GM18868 (cell line): ENCODE measurements around the gene HIRA.

Experiments used
- ATAC-seq: cut with Tn5 transposase; IDR thresholded peaks from one replicate; pipeline ENCODE4 v1.9.1; 2021; ENCODE audit warnings: mild to moderate bottlenecking, moderate library complexity; ENCODE audit not compliant: unreplicated experiment

Gene HIRA

GRCh38 chr22:19412478-19412877 lies 19.1 kb downstream of the HIRA start:
- no peak for ATAC-seq

DNA sequence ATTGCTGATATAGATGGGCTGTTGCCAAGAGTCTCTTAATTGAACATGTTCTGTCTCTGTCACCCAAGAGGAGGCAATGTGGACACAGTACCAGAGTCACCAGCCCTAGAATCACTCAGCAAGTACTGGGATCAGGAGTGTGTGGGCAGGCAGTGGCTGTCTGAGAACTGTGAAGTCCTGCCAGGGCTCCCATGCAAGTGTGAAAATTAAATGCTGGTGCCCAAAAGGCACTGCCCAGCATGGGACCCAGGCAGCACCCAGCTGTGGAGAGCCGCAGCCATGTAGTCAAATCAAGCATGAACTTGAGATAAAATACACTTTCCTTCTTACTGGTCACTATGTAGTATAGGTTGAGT lies 19.9 kb downstream of the HIRA start:
- no peak for ATAC-seq

DNA sequence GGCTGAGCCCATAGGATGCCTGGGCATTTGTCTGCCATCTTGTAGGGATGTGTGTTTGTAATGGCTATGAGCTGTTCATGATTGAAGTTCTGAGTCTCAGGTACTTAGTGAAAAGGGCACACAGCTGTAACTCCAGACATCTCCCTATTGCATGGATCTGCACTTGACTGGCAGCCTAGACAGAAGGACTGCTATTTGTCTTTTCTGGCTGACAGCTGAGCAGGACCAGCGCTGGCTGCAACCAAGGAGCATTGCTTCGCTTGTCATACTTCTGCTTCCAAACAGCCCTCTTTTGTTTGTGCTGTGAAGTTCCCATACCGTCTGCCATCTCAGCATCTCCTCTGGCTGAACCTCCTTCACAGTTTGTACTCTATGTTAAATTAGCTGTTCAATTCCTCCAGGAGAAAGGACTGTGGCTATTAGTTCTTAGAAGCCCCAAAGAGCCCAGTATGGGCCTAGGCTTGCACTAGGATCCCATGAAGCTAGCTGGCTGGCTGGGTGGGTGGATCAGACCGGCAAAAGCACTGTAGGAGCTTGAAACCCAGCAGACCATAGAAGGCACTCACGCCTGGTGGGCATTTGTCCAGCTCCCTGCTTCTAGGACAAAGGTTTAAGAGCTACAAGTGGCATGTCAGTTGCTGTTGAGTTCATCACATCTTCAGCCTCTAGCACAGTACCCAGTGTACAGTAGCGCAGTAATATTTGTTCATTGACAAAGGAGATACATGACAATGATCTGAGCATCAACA lies 20.4 kb downstream of the HIRA start:
- no peak for ATAC-seq

DNA sequence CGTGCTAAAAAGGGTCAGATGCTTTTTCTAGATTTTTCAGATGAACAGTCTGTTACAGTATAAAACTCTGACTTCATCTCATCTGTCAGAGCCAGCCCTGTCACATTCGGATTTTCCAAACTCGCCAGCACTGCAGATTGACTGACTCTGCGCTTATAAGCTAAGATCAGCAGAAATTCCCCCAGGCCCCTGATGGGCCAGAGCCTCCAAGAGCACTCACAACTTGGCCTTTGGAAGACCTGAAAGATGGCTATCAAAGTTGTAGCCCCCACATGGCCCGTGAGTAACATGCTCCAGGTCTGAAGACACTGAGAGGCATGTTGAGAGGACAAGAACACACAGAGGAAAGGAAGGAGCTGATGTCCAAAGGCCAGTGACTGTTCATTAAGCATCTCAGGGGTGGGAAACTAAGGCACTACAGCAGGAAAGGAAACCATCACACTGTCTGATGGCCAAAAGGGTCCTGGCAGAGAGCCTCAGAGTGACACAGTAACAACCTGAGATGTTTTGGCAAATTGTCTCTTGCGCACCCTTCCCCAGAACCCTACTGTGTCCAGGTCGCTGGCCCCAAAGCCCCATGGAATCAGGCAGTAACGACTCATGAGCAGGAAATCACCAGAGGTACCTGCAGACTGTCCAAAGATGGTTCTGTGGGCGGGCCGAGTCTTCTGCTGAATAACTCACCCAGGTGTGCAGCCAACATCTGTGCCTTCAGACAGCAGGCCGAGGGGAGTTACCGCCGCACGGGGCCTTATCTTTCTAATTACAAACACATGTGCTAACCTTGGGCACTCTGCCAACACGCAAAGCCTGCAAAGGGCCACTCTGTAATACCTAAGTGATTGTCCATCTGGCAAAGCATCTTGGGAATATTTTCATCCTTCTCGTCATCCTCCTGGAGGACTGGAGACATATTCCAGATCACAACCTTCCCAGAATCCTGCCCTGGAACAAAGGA lies 23.6 kb downstream of the HIRA start:
- no peak for ATAC-seq

DNA sequence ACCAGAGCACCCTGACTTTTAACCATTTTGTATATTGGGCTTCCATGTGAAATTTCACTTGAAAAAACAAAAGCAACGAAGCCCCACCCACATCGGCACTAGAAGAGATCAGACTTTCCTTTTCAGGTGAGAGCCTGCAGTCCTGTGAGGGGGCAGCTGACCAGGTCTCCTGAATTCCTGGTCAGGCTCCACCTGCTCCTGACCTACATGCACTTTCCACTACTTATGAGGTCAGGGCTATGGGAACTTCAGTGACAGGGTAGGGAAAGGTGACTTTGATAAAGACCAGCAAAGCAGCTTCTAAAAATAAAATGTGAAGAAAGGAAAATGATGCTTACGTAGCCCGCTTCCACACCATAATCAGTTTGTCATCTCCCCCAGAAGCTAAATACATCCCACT lies 24.7 kb downstream of the HIRA start:
- no peak for ATAC-seq

- no peak for ATAC-seq
Observed at GRCh38 chr22:19406281-19406811, 25.2 kb downstream of the HIRA start.

- no peak for ATAC-seq
Observed at GRCh38 chr22:19405652-19406051, 25.9 kb downstream of the HIRA start.

GRCh38 chr22:19405133-19405532 lies 26.4 kb downstream of the HIRA start:
- no peak for ATAC-seq

- no peak for ATAC-seq
Observed at GRCh38 chr22:19404676-19405075, 26.9 kb downstream of the HIRA start.

- ATAC-seq = no peak
Observed at GRCh38 chr22:19402642-19403191, 28.8 kb downstream of the HIRA start.

GRCh38 chr22:19401483-19401882 lies 30.1 kb downstream of the HIRA start:
- ATAC-seq = no peak

- no peak for ATAC-seq
Observed at GRCh38 chr22:19400881-19401280, 30.7 kb downstream of the HIRA start.

DNA sequence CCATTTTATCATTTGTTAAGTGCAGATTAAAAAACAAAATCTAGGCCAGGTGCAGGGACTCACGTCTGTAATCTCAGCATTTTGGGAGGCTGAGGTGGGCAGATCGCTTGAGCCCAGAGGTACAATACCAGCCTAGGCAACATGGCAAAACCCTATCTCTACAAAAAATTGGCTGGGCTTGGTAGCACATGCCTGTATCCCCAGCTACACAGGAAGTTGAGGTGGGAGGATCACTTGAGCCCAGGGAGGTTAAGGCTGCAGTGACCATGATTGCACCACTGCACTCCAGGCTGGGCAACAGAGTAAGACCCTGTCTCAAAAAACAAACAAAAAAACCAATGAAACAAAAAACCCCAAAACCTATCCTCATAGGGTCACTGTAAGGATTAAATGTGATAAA lies 32.9 kb downstream of the HIRA start:
- no peak for ATAC-seq

DNA sequence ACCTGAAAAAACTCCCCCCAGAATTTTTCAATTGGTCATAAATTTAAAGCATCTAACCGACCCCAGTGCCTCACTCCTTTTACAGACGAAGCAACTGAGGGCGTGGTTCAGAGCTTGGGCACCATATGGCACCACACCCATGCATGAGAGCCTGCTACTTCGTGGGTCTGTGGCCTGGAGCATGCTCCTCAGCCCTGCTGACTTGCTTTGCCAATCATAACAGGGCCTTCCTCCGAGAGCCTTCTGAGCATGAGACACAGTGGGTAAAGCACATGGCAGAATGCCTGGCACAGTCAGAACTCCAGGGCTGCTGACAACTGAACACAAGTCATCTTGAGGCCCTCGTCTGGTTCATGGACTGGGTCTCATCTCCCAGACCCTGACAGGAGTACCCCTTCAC lies 33.3 kb downstream of the HIRA start:
- ATAC-seq = no peak

DNA sequence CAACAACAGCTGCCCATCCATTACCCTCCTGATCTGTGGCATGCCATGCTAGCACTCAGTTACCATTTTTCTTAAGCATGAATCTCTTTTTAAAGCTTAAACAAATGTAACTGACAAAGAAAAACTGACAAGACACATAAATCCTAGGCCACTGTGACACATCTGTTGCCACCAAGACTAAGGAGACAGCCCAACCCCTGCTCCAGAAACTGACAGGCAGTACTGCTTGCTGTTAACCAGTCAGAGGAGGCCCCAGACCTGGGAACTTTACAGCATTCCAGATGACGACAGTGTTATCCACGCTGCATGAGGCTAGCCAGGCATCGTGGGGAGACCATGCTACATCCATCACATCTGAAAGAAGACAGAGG lies 33.8 kb downstream of the HIRA start:
- ATAC-seq = no peak

- no peak for ATAC-seq
Observed at GRCh38 chr22:19396934-19397733, 34.4 kb downstream of the HIRA start.

DNA sequence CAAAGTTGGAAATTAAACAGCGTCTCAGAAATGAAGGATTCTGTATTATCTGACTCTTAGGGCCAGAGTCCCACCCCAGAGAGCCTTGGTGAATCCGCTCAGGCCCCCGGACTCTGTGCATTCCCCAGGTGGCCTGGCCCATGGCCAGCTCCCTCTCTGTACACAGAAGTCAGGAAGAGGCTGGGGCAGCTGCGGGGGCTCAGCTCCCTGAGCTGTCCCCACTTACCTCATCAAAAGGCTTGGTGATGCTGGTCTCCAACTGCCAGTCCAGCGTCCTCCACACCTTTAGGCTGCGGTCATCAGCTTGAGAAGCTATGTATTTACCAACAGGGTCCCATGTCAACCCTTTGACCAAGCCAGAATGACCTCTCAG lies 35.0 kb downstream of the HIRA start:
- ATAC-seq = no peak

DNA sequence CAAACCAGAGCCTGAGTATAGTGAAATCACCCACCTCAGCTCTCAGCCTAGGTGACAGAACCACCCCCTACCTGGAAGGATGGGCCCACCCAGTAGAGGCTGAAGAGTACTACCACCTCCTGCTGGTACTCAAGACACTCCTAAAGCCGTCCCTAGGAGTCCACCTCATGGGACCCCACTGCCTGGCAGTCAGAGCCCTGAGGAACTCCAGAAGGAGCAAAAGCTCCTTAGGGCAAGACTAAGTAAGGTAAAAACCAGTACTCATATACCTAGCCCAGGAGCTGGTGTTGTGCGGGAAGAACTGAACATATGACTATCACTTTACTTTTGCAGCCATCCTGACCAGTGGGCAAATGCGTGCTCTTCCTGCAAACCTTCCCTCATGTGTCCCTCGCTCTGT lies 36.3 kb downstream of the HIRA start:
- no peak for ATAC-seq

DNA sequence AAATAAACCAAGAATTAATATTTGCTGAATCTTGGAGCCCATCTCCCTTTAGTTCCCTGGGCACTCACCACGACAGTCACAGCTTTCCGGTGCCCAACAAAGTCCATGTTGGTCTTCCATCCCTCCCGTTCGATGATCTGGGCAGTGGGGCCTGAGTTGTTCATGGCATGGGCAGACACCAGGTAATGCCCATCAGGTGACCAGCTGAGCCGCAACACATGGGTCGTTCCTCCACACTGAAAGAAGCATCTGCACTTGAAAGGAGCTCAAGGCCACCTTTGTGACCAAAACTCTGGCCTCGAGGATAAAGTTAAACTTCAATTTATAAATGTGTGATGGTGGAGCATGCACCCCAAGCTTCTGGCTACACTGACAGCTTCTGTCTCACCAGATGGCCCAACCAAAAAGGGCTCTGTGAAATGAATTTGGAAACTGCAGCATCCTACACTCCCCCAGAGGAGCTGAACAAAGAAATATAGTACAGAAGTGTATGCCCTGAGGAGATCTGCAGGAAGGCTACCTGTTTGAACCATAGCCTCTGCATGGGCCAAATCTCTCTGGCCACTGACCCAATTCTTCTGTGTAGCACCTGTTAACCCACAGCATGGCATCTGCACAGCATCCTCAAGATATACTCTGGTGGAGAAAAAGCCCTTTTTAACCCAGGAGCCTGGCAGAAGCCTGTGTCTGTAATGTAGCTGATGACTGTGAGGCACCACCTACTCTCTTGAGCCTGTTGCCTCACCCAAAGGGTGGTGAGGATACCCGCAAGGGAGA lies 37.1 kb downstream of the HIRA start:
- ATAC-seq = no peak

- ATAC-seq = no peak
Observed at GRCh38 chr22:19393704-19394103, 37.8 kb downstream of the HIRA start.
